NB4 (cell line): ENCODE data around the gene ZMAT5.

Experiments used
- MYC ChIP-seq: IDR thresholded peaks from 2 replicates; pipeline ENCODE4 v1.6.1; 2011; ENCODE audit warnings: low read depth, low read length
- POLR2A ChIP-seq: IDR thresholded peaks from 2 replicates; pipeline ENCODE4 v1.6.1; 2011; ENCODE audit warnings: mild to moderate bottlenecking; ENCODE audit not compliant: insufficient read length; ENCODE audit errors: extremely low read depth
- TF ChIP-seq, protein P1 (sequence below): IDR thresholded peaks from one replicate; pipeline ENCODE4 v1.5.1; 2012; ENCODE audit warnings: low read depth, low read length
- TF ChIP-seq, protein P2 (sequence below): IDR thresholded peaks from 2 replicates; pipeline ENCODE4 v1.6.1; 2011; ENCODE audit warnings: low read depth, low read length

DNA sequence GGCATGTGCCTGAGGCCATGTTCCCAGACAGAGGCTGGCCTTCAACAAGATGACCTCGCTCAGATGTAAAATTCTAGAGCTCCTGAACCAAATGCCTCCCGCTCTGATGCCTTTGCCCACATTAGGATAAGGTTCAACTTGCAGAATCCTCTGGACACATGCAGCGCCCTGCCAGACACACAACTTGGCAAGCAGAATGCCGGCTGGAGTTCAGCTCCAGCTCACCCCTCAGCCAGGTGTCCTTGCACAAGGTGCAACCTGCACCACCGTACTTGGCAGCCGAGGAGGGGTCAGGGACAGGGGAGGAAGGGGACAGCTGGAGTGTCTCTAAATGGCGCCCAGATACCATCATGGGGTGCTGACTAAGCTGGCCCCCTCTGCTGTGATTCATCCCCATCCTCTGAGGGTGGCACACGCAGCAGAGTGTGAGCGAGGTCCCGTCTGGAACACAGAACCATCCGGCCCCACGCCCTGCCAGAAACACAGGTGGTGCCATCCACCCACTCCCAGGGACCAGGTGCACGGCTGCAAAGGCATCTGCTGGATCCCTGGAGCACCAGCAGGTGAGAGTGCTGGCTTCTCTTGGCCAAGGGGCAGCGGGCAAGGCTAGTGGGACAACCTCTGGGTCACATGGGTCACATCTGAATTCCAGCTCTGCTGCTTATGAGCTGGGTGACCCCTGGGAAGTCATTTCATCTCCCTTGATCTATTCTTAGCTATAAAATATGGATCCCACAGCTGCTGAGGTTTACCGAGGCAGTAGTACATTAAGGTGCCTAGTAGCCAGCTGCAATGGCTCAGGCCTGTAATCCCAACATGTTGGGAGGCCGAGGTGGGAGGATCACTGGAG lies 12.8 kb downstream of the ZMAT5 start:
- TF ChIP-seq, protein P1, sequence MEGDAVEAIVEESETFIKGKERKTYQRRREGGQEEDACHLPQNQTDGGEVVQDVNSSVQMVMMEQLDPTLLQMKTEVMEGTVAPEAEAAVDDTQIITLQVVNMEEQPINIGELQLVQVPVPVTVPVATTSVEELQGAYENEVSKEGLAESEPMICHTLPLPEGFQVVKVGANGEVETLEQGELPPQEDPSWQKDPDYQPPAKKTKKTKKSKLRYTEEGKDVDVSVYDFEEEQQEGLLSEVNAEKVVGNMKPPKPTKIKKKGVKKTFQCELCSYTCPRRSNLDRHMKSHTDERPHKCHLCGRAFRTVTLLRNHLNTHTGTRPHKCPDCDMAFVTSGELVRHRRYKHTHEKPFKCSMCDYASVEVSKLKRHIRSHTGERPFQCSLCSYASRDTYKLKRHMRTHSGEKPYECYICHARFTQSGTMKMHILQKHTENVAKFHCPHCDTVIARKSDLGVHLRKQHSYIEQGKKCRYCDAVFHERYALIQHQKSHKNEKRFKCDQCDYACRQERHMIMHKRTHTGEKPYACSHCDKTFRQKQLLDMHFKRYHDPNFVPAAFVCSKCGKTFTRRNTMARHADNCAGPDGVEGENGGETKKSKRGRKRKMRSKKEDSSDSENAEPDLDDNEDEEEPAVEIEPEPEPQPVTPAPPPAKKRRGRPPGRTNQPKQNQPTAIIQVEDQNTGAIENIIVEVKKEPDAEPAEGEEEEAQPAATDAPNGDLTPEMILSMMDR = no peak
- no peak for TF ChIP-seq POLR2A
- TF ChIP-seq, protein P2, sequence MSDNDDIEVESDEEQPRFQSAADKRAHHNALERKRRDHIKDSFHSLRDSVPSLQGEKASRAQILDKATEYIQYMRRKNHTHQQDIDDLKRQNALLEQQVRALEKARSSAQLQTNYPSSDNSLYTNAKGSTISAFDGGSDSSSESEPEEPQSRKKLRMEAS = no peak
- TF ChIP-seq MYC = no peak
